Ovary (tissue), 9 donors: Measurements from ENCODE around the gene ANKRD10. TPM values are rescaled to one million over a fixed set of nuclear protein-coding genes. Genes with fewer than 3 reads are reported as not detected.

Source experiments
- DNase-seq, 5 donors: peaks; one replicate each; pipeline ENCODE4 v3.0.0-alpha.2; 2019 to 2020
- H3K27ac ChIP-seq, 2 donors: fragments of 200-600 bp; one replicate each; pipeline versions ENCODE4 v1.5.1 to v1.8.0; 2019 to 2022
- H3K27me3 ChIP-seq: fragments of 200-600 bp; one replicate; pipeline ENCODE4 v1.8.0; 2022
- H3K36me3 ChIP-seq: fragments of 200-600 bp; sonication (generic); one replicate; pipeline ENCODE4 v1.5.1; 2019
- H3K4me1 ChIP-seq: one replicate; pipeline ENCODE4 v1.8.1; 2013; ENCODE audit warnings: mild to moderate bottlenecking, moderate library complexity; ENCODE audit not compliant: insufficient read depth
- H3K4me3 ChIP-seq: fragments of 200-600 bp; sonication (generic); one replicate; pipeline ENCODE4 v1.5.1; 2017
- H3K9me3 ChIP-seq, 2 donors: fragments of 200-600 bp in 1 of 2; sonication (generic) in 1 of 2; one replicate each; pipeline versions ENCODE4 v1.5.1 to v1.8.1; 2013 to 2019; ENCODE audit warnings: mild to moderate bottlenecking in 1 of 2, moderate library complexity in 1 of 2
- CTCF ChIP-seq, 3 donors: fragments of 450-650 bp in 2 of 3; fragments of 200-600 bp in 1 of 3; IDR thresholded peaks; one replicate each; pipeline versions ENCODE4 v1.5.1 to v1.8.0; 2016 to 2022; ENCODE audit warnings: antibody characterized with exemption in 3 of 3, mild to moderate bottlenecking in 1 of 3
- EP300 ChIP-seq: sonication (generic); formaldehyde crosslinking; IDR thresholded peaks from one replicate; pipeline ENCODE4 v1.6.1; 2017; ENCODE audit warnings: antibody characterized with exemption
- POLR2A ChIP-seq: fragments of 450-650 bp; IDR thresholded peaks from one replicate; pipeline ENCODE4 v1.6.1; 2017; ENCODE audit warnings: antibody characterized with exemption, mild to moderate bottlenecking, moderate library complexity
- WGBS, 3 donors: extraction: QIAGEN DNeasy Blood & Tissue Kit in 1 of 3; methylation state at CpG; one replicate each; pipeline versions ENCODE4 v1.1.5 to v1.1.7; 2013 to 2017; 5-methylcytosine and 5-hydroxymethylcytosine counted together
- intact Hi-C, 4 donors: fragments of 100-400 bp; cut with DNase I; formaldehyde crosslinking; loops; one replicate each; pipeline versions ENCODE4 v1.11.0 to v1.15.1; 2022 to 2023
- polyA plus RNA-seq, 2 donors: library from polyadenylated mRNA; stranded (reverse); fragments of 200-250 nt in 1 of 2; fragments of 350-450 nt in 1 of 2; fragmentation: Illumina TruSeq in 1 of 2; extraction: RNeasy Lipid Tissue Mini Kit (QIAGEN cat#74804) in 1 of 2; gene quantifications; one replicate each; pipeline ENCODE4 v1.2.3, GENCODE V29; 2013 to 2014
- total RNA-seq, 7 donors: library from RNA; depleted of rRNA in 2 of 7; stranded (reverse); fragments of >200 nt in 2 of 7; fragmentation: NEBNext Ultra II Directional in 3 of 7; extraction: Animal tissue kit (Norgen Biotek cat#: 25700) in 3 of 7; gene quantifications; one replicate each; pipeline versions ENCODE4 v1.1.0 to v1.2.4, GENCODE V29; 2016 to 2023
- donor health status: DM: no; HTN: no; CAD: no; lungs with moderate emphysema.
- donor health status: DM: no; HTN: no; CAD: no.
- donor health status: Bipolar disorder and iron deficiency.
- donor health status: DM: yes; HTN: yes; CAD: no.
- donor health status: DM: no; HTN: no; CAD: no.
- donor health status: DM: yes; HTN: yes; CAD: no.

The ANKRD10 gene
- total and polyA plus RNA-seq, 9 donors = 62.4 to 172 (median 129) TPM

GRCh38 chr13:110845520-110845919, 69.3 kb downstream of the ANKRD10 start:
- Histone ChIP-seq H3K36me3 (no peaks in the 10 kb centered on the region), H3K4me3 (no peak overlapping the region), H3K9me3 (no peaks in the 10 kb centered on the region), H3K27me3 (no peaks in the 10 kb centered on the region), H3K4me1 (no peaks in the 10 kb centered on the region), H3K27ac (no peak overlapping the region)
- intact Hi-C loops = no loop called here
- no peak for DNase-seq
- TF ChIP-seq EP300 (no peak), CTCF (IDR thresholded peaks at IDR 0.05) (no peak), POLR2A (no peak)
- 36 to 55% (median 41%) methylated on average over 3 of the region's 3 CpGs for WGBS, 3 donors

- WGBS, 3 donors = 81 to 86% (median 81%) methylated on average over 3 of the region's 3 CpGs
- Histone ChIP-seq H3K4me3 (no peak overlapping the region), H3K4me1 (no peaks in the 10 kb centered on the region), H3K27ac (no peak overlapping the region), H3K9me3 (no peaks in the 10 kb centered on the region), H3K27me3 (no peaks in the 10 kb centered on the region), H3K36me3 (no peaks in the 10 kb centered on the region)
- TF ChIP-seq CTCF (IDR thresholded peaks at IDR 0.05) (no peak), EP300 (no peak), POLR2A (no peak)
- intact Hi-C loops = no loop called here
- no peak for DNase-seq
Observed at GRCh38 chr13:110841846-110842245, 73.0 kb downstream of the ANKRD10 start.

- TF ChIP-seq CTCF (IDR thresholded peaks at IDR 0.05) = no peak
- no peak for TF ChIP-seq POLR2A
- no peak for TF ChIP-seq EP300
- no peak overlapping the region for H3K27ac ChIP-seq
- no peak overlapping the region for H3K4me3 ChIP-seq
- H3K36me3 ChIP-seq = no peaks in the 10 kb centered on the region
- H3K4me1 ChIP-seq = peaks cover 1% of the 10 kb centered on the region
- H3K27me3 ChIP-seq = no peaks in the 10 kb centered on the region
- no peaks in the 10 kb centered on the region for H3K9me3 ChIP-seq
- 89 to 94% (median 90%) methylated on average over 2 of the region's 2 CpGs for WGBS, 3 donors
- no peak for DNase-seq
- intact Hi-C loops = no loop called here
Observed at GRCh38 chr13:110841406-110841805, 73.5 kb downstream of the ANKRD10 start.

- Histone ChIP-seq H3K4me1 (peaks cover 1% of the 10 kb centered on the region), H3K9me3 (no peaks in the 10 kb centered on the region), H3K27me3 (no peaks in the 10 kb centered on the region), H3K4me3 (no peak overlapping the region), H3K36me3 (no peaks in the 10 kb centered on the region), H3K27ac (no peak overlapping the region)
- intact Hi-C loops = no loop called here
- WGBS, 3 donors = 85 to 92% (median 91%) methylated on average over 3 to 4 of the region's 4 CpGs
- no peak for DNase-seq
- TF ChIP-seq EP300 (no peak), CTCF (IDR thresholded peaks at IDR 0.05) (no peak), POLR2A (no peak)
Observed at GRCh38 chr13:110838867-110839538, 75.9 kb downstream of the ANKRD10 start.
